ENCODE measurements around the gene ESRRG.

ESRRG gene

DNA sequence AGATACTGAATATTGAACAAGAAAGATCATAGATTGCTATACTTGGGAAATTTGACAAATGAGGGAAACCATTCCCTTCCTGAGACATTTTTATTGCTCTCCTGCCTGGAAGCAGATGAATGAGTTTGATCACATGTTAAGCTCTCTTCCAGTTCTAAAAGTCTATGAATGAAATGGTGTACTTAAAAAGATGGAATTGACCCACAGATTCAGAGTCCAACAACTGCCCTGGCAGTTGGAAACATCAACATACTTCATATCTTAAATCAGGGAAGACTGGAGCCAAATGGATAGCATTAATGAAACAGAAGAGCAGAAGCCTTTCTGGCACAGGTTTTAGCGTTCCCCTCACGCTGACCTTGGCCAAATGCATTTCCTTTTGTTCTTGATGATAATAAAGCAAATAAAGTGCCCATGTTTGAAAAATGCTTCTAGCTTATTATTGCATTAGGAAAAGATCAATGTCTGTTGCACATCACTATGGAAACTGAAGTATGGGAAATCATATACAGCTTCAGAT lies 142.6 kb downstream of the ESRRG start:
- H3K27ac ChIP-seq, result no peak overlapping the region
- H3K4me3 ChIP-seq, result no peak overlapping the region
- DNase-seq (ENCODE audit: low spot score), result no peak
- TF ChIP-seq, protein P1, sequence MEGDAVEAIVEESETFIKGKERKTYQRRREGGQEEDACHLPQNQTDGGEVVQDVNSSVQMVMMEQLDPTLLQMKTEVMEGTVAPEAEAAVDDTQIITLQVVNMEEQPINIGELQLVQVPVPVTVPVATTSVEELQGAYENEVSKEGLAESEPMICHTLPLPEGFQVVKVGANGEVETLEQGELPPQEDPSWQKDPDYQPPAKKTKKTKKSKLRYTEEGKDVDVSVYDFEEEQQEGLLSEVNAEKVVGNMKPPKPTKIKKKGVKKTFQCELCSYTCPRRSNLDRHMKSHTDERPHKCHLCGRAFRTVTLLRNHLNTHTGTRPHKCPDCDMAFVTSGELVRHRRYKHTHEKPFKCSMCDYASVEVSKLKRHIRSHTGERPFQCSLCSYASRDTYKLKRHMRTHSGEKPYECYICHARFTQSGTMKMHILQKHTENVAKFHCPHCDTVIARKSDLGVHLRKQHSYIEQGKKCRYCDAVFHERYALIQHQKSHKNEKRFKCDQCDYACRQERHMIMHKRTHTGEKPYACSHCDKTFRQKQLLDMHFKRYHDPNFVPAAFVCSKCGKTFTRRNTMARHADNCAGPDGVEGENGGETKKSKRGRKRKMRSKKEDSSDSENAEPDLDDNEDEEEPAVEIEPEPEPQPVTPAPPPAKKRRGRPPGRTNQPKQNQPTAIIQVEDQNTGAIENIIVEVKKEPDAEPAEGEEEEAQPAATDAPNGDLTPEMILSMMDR (IDR thresholded peaks at IDR 0.05), result no peak

DNA sequence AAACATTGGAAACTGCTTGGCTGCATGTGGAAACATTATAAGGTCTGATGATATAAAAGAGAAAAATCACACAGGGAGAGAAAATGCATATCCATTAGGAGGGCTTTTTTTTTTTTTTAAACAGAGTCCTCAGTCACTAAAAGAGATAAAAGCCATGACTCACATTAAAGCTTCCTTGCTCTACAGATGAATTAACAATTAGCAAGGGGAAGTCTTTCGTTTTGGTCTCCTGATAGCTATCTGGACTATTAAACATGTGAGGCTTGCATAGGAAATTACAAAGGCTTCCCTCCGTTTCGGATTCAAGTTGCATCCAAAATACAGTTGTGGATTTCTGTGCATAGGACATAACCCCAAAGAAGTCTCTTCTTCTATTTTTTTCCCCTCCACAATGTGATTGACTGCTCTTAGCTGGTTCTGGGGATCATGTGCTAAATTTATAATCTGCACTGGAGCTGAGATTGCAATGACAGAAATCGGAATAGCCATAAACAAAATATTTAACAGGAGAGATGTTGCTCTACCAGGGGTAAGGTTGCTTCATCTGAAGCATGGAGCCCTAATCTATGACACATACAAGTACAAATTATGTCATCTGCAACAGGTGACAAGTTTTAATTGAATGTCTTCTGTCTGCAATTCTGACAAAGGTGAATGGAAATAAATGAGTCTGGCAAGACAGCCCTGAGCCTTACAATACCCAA lies 146.8 kb downstream of the ESRRG start:
- no peak overlapping the region for H3K4me3 ChIP-seq
- DNase-seq (ENCODE audit: low spot score), result no peak
- no peak overlapping the region for H3K27ac ChIP-seq
- TF ChIP-seq, protein P1 (IDR thresholded peaks at IDR 0.05), result no peak

DNA sequence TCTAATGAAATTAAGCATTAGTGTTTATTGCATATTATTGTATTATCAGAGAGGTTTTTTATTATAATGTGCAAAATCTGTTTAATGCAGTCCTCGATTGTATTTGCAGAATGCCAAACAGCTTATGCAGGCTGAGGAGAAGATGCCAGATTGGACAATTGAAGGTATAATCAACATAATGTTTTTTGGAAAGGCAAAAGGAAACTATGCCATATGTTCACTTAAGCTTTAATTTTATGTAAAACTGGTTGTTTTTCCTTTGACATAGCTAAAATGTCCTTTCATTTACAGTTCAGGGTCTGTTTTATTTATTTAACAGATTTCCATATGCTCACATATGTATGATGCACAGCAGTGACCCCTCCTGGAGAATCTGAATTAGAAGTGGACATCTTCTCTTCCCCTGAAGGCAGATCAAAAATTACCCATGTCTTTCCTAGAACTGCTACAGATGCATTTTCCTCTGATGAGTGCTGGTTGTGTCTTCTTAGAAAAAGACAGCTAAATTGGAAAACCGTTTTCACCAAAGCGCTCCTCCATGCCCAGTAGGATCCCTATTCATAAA lies 156.5 kb downstream of the ESRRG start:
- TF ChIP-seq, protein P1 (IDR thresholded peaks at IDR 0.05), result no peak
- no peak overlapping the region for H3K27ac ChIP-seq
- DNase-seq (ENCODE audit: low spot score), result no peak
- no peak overlapping the region for H3K4me3 ChIP-seq

DNA sequence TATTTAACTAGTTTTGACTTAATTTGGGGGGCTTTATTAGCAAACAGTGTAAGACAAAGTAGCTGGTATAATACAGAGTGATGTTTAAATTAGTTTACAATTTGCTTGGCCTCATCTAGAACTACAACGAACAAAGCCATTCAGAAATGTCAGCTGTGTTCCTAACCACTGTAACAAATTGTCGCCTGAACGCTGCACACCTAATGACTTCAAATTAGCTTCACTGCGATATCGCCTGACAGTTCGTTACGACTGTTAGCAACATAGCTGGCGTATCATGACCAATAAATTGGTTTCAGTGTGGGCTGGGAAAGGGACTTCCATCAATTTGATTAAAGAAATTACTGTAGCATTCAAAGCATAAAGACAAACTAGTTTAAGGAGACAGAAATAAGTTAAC lies 160.1 kb downstream of the ESRRG start:
- DNase-seq (ENCODE audit: low spot score), result no peak
- Histone ChIP-seq H3K27ac (no peak overlapping the region), H3K4me3 (no peak overlapping the region)
- TF ChIP-seq, protein P1 (IDR thresholded peaks at IDR 0.05), result no peak

DNA sequence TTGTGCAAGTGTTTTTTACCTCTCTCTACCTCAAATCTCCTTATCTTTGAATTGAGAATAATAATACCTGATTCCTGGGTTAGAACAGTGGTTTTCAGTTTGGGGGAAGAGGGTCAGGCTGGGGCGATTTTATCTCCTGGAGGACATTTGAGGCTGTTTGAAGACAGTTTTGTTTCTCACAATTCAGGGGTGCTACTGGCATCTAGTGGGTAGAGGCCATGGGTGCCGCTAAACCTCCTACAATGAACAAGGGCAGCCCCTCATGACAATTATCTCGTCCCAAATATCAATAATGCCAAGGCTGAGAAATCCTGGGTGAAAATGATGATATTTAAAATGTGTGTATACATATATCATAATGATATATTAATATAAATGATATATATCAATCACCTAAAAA lies 160.8 kb downstream of the ESRRG start:
- Histone ChIP-seq H3K4me3 (no peak overlapping the region), H3K27ac (no peak overlapping the region)
- TF ChIP-seq, protein P1 (IDR thresholded peaks at IDR 0.05), result no peak
- no peak for DNase-seq (ENCODE audit: low spot score)

DNA sequence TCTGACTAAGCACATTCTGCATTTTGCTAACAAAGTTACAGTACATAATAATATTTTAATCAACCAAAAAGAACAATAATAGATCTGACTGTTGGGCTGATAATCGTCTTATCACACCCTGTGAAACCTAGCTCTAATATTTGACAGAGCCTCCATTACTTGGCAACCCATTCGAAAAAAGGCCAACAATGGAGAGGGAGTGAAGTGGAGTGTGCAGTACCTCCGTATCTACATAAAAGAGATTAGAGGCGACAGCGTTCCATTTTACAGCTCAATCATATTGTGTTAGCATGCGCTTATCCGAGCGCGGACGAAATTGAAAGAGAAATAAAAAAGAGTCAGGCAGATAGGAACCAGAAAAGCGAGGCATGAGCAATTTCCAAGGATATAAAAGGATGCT lies 162.7 kb downstream of the ESRRG start:
- Histone ChIP-seq H3K4me3 (no peak overlapping the region), H3K27ac (no peak overlapping the region)
- TF ChIP-seq, protein P1 (IDR thresholded peaks at IDR 0.05), result no peak
- no peak for DNase-seq (ENCODE audit: low spot score)

DNA sequence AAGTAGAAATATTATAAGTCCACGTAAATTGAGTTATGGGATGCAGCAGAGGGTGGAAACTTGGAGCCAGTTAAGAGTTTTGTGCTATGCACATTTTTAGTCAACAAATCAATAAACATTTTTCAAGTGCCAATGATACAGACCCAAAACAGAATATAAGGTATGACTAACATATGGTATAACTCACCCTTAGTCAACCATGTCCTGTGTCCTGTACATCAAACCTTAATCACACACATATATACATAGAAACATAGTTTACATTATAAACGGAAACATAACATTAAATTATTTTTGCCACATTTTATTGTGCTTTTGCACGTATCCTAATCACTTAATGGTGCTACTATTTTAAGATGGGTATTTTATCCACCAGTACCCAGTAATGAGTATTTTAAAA lies 163.9 kb downstream of the ESRRG start:
- H3K4me3 ChIP-seq, result no peak overlapping the region
- H3K27ac ChIP-seq, result no peak overlapping the region
- TF ChIP-seq, protein P1 (IDR thresholded peaks at IDR 0.05), result no peak
- DNase-seq (ENCODE audit: low spot score), result no peak
